ENCODE data around the gene AP1M2.

The AP1M2 gene

GRCh38 chr19:10587022-10587838 lies at the start of gene AP1M2:
AP1M2 (minus strand) TSS chr19:10587312; CDS start chr19:10587231, 81 bp downstream.
- TF ChIP-seq, protein P1, sequence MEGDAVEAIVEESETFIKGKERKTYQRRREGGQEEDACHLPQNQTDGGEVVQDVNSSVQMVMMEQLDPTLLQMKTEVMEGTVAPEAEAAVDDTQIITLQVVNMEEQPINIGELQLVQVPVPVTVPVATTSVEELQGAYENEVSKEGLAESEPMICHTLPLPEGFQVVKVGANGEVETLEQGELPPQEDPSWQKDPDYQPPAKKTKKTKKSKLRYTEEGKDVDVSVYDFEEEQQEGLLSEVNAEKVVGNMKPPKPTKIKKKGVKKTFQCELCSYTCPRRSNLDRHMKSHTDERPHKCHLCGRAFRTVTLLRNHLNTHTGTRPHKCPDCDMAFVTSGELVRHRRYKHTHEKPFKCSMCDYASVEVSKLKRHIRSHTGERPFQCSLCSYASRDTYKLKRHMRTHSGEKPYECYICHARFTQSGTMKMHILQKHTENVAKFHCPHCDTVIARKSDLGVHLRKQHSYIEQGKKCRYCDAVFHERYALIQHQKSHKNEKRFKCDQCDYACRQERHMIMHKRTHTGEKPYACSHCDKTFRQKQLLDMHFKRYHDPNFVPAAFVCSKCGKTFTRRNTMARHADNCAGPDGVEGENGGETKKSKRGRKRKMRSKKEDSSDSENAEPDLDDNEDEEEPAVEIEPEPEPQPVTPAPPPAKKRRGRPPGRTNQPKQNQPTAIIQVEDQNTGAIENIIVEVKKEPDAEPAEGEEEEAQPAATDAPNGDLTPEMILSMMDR (IDR thresholded peaks at IDR 0.05; ENCODE audit: unreplicated experiment in 3 of 3), result no peak
- Mint-ChIP-seq H3K27me3 (ENCODE audit: low read depth) (peaks cover 70% of the 10 kb centered on the region), H3K9me3 (peaks cover 8% of the 10 kb centered on the region), H3K36me3 (ENCODE audit: low read depth) (peaks cover 6% of the 10 kb centered on the region), H3K4me1 (no peaks in the 10 kb centered on the region), H3K4me3 (peak within 1 kb of the TSS; percentile 73 to 75 (median 74)), H3K27ac (no peak within 1 kb of the TSS)

- Mint-ChIP-seq H3K4me3 (no peak overlapping the region), H3K27me3 (ENCODE audit: low read depth) (peaks cover 5% of the 10 kb centered on the region), H3K9me3 (no peaks in the 10 kb centered on the region), H3K4me1 (no peaks in the 10 kb centered on the region), H3K36me3 (ENCODE audit: low read depth) (peaks cover 64% of the 10 kb centered on the region), H3K27ac (no peak overlapping the region)
- TF ChIP-seq, protein P1 (IDR thresholded peaks at IDR 0.05; ENCODE audit: unreplicated experiment in 3 of 3), result no peak
These were observed 49.3 kb upstream of the AP1M2 start for GRCh38 chr19:10636304-10636972.

DNA sequence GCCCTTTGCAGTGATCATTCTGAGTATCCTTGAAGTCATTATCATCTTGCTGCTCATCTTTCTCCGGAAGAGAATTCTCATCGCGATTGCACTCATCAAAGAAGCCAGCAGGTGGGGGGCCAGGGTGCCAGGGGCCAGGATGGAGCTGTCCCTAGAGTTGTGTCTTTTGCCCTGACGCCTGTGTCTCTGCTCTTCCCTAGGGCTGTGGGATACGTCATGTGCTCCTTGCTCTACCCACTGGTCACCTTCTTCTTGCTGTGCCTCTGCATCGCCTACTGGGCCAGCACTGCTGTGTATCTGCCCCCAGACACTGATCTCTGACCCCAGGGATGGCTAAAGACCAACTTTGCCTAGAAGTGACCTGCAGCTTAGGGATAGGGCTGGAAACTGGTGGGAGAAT lies 47.9 kb upstream of the AP1M2 start:
- Mint-ChIP-seq H3K27ac (no peak overlapping the region), H3K27me3 (ENCODE audit: low read depth) (peaks cover 5% of the 10 kb centered on the region), H3K36me3 (ENCODE audit: low read depth) (peaks cover 66% of the 10 kb centered on the region), H3K4me3 (no peak overlapping the region), H3K9me3 (no peaks in the 10 kb centered on the region), H3K4me1 (no peaks in the 10 kb centered on the region)
- TF ChIP-seq, protein P1 (IDR thresholded peaks at IDR 0.05; ENCODE audit: unreplicated experiment in 3 of 3), result no peak

DNA sequence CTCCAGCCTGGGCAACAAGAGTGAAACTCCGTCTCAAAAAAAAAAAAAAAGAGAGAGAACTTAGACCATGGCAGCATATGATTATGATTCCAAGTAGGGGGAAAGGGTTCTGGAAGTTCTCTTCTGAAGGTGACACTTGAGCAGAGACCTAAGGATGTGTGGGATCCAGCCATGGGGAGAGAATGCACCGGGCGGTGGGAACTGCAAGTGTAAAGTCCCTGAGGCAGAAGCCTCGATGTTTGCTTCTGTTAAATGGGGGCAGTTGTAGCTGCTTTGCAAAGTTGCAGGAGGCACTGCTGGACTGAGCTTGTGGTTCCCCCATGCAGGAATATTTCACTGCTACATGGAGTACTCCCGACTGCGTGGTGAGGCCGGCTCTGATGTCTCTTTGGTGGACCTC lies 47.3 kb upstream of the AP1M2 start:
- Mint-ChIP-seq H3K4me1 (no peaks in the 10 kb centered on the region), H3K27ac (no peak overlapping the region), H3K36me3 (ENCODE audit: low read depth) (peaks cover 66% of the 10 kb centered on the region)

GRCh38 chr19:10631874-10632273 lies 44.8 kb upstream of the AP1M2 start:
- no peak overlapping the region for H3K4me3 Mint-ChIP-seq
- TF ChIP-seq, protein P1 (IDR thresholded peaks at IDR 0.05; ENCODE audit: unreplicated experiment in 3 of 3), result no peak
- H3K9me3 Mint-ChIP-seq, result no peaks in the 10 kb centered on the region
- H3K27ac Mint-ChIP-seq, result no peak overlapping the region
- peaks cover 5% of the 10 kb centered on the region for H3K27me3 Mint-ChIP-seq (ENCODE audit: low read depth)
- peaks cover 61% of the 10 kb centered on the region for H3K36me3 Mint-ChIP-seq (ENCODE audit: low read depth)
- no peaks in the 10 kb centered on the region for H3K4me1 Mint-ChIP-seq

More for the DNA sequence above, 47.3 kb upstream of the AP1M2 start:
- no peaks in the 10 kb centered on the region for H3K9me3 Mint-ChIP-seq
- H3K27me3 Mint-ChIP-seq (ENCODE audit: low read depth), result peaks cover 5% of the 10 kb centered on the region
- no peak overlapping the region for H3K4me3 Mint-ChIP-seq
- TF ChIP-seq, protein P1 (IDR thresholded peaks at IDR 0.05; ENCODE audit: unreplicated experiment in 3 of 3), result no peak
